Measurements from ENCODE around the gene ADAMTSL2. TPM values are rescaled to one million over a fixed set of nuclear protein-coding genes. Genes with fewer than 3 reads are reported as not detected.

The ADAMTSL2 gene
- total RNA-seq, 2 donors from 2014 or later: 0.18 to 0.93 TPM

DNA sequence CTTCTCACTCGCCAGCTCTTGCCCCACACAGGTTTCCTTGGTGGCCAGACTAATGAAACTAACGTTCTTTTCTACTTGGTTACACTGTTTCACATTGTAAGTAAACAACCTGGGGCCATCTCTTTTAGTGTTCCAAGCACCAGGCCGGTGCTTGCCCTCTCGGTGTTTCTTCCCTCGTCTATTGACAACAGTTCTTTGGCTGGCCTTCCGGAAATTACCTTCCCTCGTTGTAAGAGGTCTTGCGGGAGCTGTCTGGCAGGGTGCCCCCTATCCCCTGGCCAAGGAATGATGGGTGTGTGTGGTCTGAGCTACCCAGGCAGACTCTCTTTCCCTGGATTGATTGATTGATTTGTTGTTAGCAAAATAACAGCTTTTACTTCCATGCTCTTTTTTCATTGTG lies 8.8 kb upstream of the ADAMTSL2 start:
- no peaks in the 10 kb centered on the region for H3K27me3 ChIP-seq (ENCODE audit: control insufficient read depth, insufficient read depth, low read length, poor library complexity, severe bottlenecking)
- Mint-ChIP-seq H3K9me3 (no peaks in the 10 kb centered on the region), H3K36me3 (ENCODE audit: low read depth) (no peaks in the 10 kb centered on the region), H3K27ac (no peak overlapping the region), H3K4me3 (no peak overlapping the region), H3K4me1 (peaks cover 22% of the 10 kb centered on the region), H3K27me3 (ENCODE audit: insufficient read depth) (peaks cover 1% of the 10 kb centered on the region)
- no peaks in the 10 kb centered on the region for H3K36me3 ChIP-seq (ENCODE audit: control insufficient read depth, insufficient read depth, low read length)
- TF ChIP-seq, protein P1, sequence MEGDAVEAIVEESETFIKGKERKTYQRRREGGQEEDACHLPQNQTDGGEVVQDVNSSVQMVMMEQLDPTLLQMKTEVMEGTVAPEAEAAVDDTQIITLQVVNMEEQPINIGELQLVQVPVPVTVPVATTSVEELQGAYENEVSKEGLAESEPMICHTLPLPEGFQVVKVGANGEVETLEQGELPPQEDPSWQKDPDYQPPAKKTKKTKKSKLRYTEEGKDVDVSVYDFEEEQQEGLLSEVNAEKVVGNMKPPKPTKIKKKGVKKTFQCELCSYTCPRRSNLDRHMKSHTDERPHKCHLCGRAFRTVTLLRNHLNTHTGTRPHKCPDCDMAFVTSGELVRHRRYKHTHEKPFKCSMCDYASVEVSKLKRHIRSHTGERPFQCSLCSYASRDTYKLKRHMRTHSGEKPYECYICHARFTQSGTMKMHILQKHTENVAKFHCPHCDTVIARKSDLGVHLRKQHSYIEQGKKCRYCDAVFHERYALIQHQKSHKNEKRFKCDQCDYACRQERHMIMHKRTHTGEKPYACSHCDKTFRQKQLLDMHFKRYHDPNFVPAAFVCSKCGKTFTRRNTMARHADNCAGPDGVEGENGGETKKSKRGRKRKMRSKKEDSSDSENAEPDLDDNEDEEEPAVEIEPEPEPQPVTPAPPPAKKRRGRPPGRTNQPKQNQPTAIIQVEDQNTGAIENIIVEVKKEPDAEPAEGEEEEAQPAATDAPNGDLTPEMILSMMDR (conservative IDR thresholded peaks at IDR 0.05): peak; percentile 13
- no peak for DNase-seq
- no peaks in the 10 kb centered on the region for H3K9me3 ChIP-seq (ENCODE audit: control insufficient read depth, low read length)
- no peak overlapping the region for H3K9ac ChIP-seq (ENCODE audit: extremely low read depth, low read length, poor library complexity, severe bottlenecking)
- no peak overlapping the region for H3K4me3 ChIP-seq (ENCODE audit: low read length)
- H3K27ac ChIP-seq (ENCODE audit: low read depth, low read length): no peak overlapping the region
- WGBS, 2 experiments (ENCODE audit: insufficient coverage in 1 of 2, insufficient read length in 1 of 2): 79 to 82% methylated on average over 8 of the region's 8 CpGs
- peaks cover 13% of the 10 kb centered on the region for H3K4me1 ChIP-seq (ENCODE audit: control insufficient read depth, insufficient read depth, low read length)

DNA sequence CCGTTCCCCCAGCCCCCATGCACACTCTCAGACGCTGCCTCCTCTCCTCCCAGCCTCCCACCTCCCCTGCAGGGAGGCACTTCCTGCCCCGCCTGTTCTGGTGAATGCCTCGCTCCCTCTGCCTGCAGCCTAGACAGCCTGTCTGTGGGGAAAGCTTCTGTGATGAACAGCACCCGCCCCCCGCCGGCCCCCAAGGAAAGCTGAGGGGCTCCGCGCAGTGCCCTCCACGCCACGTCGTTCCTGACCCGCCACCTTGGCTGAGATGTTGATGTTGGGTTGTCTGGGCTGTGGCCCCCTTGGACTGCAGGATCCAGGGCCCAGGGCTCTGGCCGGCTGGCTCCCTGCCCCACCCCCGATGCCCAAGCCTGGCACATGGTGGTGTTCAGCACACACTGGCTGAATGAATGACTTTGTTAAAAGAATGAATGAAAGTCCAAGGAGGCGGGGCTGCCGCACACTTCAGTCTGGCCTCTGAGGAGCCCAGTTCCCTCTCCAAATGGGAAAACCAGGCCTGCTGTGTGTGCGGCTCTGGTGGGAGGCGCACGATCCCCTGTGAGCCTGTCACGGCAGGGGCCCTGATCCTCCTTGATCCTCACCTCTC lies 7.7 kb upstream of the ADAMTSL2 start:
- no peaks in the 10 kb centered on the region for H3K9me3 Mint-ChIP-seq
- H3K9me3 ChIP-seq (ENCODE audit: control insufficient read depth, low read length): no peaks in the 10 kb centered on the region
- DNase-seq: peak; percentile 86
- no peaks in the 10 kb centered on the region for H3K36me3 Mint-ChIP-seq (ENCODE audit: low read depth)
- peak overlapping the region; percentile 64 for H3K27ac Mint-ChIP-seq
- H3K36me3 ChIP-seq (ENCODE audit: control insufficient read depth, insufficient read depth, low read length): no peaks in the 10 kb centered on the region
- H3K4me3 ChIP-seq (ENCODE audit: low read length): no peak overlapping the region
- peaks cover 1% of the 10 kb centered on the region for H3K27me3 Mint-ChIP-seq (ENCODE audit: insufficient read depth)
- TF ChIP-seq, protein P1 (conservative IDR thresholded peaks at IDR 0.05): no peak
- peak overlapping the region; percentile 10 for H3K4me3 Mint-ChIP-seq
- H3K9ac ChIP-seq (ENCODE audit: extremely low read depth, low read length, poor library complexity, severe bottlenecking): no peak overlapping the region
- WGBS, 2 experiments (ENCODE audit: insufficient coverage in 1 of 2, insufficient read length in 1 of 2): 59 to 65% methylated on average over 7 to 21 of the region's 21 CpGs
- peaks cover 13% of the 10 kb centered on the region for H3K4me1 ChIP-seq (ENCODE audit: control insufficient read depth, insufficient read depth, low read length)
- H3K4me1 Mint-ChIP-seq: peaks cover 22% of the 10 kb centered on the region
- no peaks in the 10 kb centered on the region for H3K27me3 ChIP-seq (ENCODE audit: control insufficient read depth, insufficient read depth, low read length, poor library complexity, severe bottlenecking)
- H3K27ac ChIP-seq (ENCODE audit: low read depth, low read length): peak overlapping the region; percentile 44

DNA sequence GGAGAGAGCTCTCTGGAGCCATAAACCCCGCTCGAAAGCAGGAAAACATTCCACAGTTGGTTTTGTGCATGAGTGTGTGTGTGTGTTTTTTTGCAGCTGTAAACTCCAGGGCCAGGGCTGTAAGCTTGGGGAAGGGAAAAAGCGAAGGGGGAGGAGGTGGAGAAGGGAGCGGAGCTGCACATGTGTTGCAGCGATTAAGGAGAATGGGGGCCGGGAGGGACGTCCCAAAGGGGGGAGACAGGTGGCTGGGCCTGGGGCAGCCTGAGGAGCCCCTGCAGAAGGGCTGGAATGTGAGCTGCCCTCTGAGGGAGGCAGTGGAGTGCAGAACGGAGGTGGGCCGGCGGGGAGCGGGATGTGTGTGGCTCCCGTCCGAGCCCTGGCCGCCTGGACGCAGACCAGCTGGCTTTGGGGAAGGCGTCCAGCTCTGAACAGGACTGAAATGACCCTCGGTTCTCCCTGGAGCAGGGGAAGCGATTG lies 7.0 kb upstream of the ADAMTSL2 start:
- H3K27me3 Mint-ChIP-seq (ENCODE audit: insufficient read depth): peaks cover 1% of the 10 kb centered on the region
- peaks cover 22% of the 10 kb centered on the region for H3K4me1 Mint-ChIP-seq
- peak; percentile 58 for DNase-seq
- Histone ChIP-seq H3K36me3 (ENCODE audit: control insufficient read depth, insufficient read depth, low read length) (no peaks in the 10 kb centered on the region), H3K27ac (ENCODE audit: low read depth, low read length) (peak overlapping the region; percentile 44), H3K9ac (ENCODE audit: extremely low read depth, low read length, poor library complexity, severe bottlenecking) (no peak overlapping the region), H3K4me1 (ENCODE audit: control insufficient read depth, insufficient read depth, low read length) (peaks cover 13% of the 10 kb centered on the region), H3K4me3 (ENCODE audit: low read length) (no peak overlapping the region), H3K9me3 (ENCODE audit: control insufficient read depth, low read length) (no peaks in the 10 kb centered on the region), H3K27me3 (ENCODE audit: control insufficient read depth, insufficient read depth, low read length, poor library complexity, severe bottlenecking) (no peaks in the 10 kb centered on the region)
- peak overlapping the region; percentile 61 for H3K27ac Mint-ChIP-seq
- no peaks in the 10 kb centered on the region for H3K36me3 Mint-ChIP-seq (ENCODE audit: low read depth)
- peak overlapping the region; percentile 10 for H3K4me3 Mint-ChIP-seq
- H3K9me3 Mint-ChIP-seq: no peaks in the 10 kb centered on the region
- TF ChIP-seq, protein P1 (conservative IDR thresholded peaks at IDR 0.05): no peak
- 64 to 80% methylated on average over 16 to 18 of the region's 18 CpGs for WGBS, 2 experiments (ENCODE audit: insufficient coverage in 1 of 2, insufficient read length in 1 of 2)

All from endodermal cell (in vitro differentiated cells).